GM19328 (cell line): Measurements from ENCODE around the gene INO80D.
"Not testable (repeated sequence)": the region's sequence is repeated elsewhere in the genome, so short reads cannot be mapped to it uniquely, and the experiment has no call there.

Experiments used
- ATAC-seq: cut with Tn5 transposase; IDR thresholded peaks from one replicate; pipeline ENCODE4 v1.9.1; 2021; ENCODE audit warnings: mild to moderate bottlenecking, moderate library complexity; ENCODE audit not compliant: unreplicated experiment

The INO80D gene

GRCh38 chr2:206085742-206086445 lies at the start of gene INO80D:
TSS of gene INO80D (minus strand) at chr2:206086174. CDS start at chr2:206063016, 23,158 bp downstream.
- peak; percentile 81 for ATAC-seq

- no peak for ATAC-seq
Measured at GRCh38 chr2:206127656-206128055, 41.7 kb upstream of the INO80D start.

GRCh38 chr2:206125901-206126300 lies 39.9 kb upstream of the INO80D start:
- no peak for ATAC-seq

GRCh38 chr2:206122569-206122968 lies 36.6 kb upstream of the INO80D start:
- ATAC-seq = not testable (repeated sequence)

- ATAC-seq = no peak
Measured at GRCh38 chr2:206116278-206116677, 30.3 kb upstream of the INO80D start.

- no peak for ATAC-seq
Measured at GRCh38 chr2:206115026-206115578, 29.1 kb upstream of the INO80D start.

- ATAC-seq = no peak
Measured at GRCh38 chr2:206112846-206113547, 27.0 kb upstream of the INO80D start.

- ATAC-seq = no peak
Measured at GRCh38 chr2:206112108-206112507, 26.1 kb upstream of the INO80D start.

- no peak for ATAC-seq
Measured at GRCh38 chr2:206108713-206109112, 22.7 kb upstream of the INO80D start.

- no peak for ATAC-seq
Measured at GRCh38 chr2:206105541-206105940, 19.6 kb upstream of the INO80D start.

- ATAC-seq = no peak
Measured at GRCh38 chr2:206105038-206105437, 19.1 kb upstream of the INO80D start.

GRCh38 chr2:206098872-206099271 lies 12.9 kb upstream of the INO80D start:
- not testable (repeated sequence) for ATAC-seq

GRCh38 chr2:206098471-206098870 lies 12.5 kb upstream of the INO80D start:
- no peak for ATAC-seq

GRCh38 chr2:206096876-206097275 lies 10.9 kb upstream of the INO80D start:
- ATAC-seq = no peak

- no peak for ATAC-seq
Measured at GRCh38 chr2:206095536-206096332, 9.8 kb upstream of the INO80D start.

- ATAC-seq = no peak
Measured at GRCh38 chr2:206092297-206092696, 6.3 kb upstream of the INO80D start.

GRCh38 chr2:206088248-206088647 lies 2.3 kb upstream of the INO80D start:
- no peak for ATAC-seq

- ATAC-seq = no peak
Measured at GRCh38 chr2:206086716-206087350, 859 bp upstream of the INO80D start.

GRCh38 chr2:206084870-206085741 lies 868 bp downstream of the INO80D start:
- peak; percentile 28 for ATAC-seq

- ATAC-seq = no peak
Measured at GRCh38 chr2:206084439-206084869, 1.5 kb downstream of the INO80D start.
